ENCODE measurements around the gene PRKCH.

DNA sequence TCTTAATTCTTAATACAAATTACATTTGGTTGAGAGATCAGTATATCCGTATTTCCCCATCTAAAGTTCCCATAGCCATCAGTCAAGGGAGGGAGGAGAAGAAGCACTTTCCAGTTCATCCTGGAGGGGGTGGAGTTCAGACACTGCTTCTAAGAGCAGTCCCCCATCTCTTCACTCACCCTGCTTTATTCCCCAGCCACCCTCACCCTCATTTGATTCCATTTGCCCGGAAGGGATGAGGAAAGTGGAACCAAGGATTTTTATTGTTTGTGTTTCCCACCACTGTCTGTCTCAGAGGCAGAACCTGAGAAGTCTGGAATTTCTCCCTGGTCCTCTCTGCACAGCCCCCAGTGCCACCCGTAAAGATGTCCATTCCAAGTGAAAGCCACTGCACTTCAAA, 239.7 kb downstream of the PRKCH start:
- TF ChIP-seq, protein P1, sequence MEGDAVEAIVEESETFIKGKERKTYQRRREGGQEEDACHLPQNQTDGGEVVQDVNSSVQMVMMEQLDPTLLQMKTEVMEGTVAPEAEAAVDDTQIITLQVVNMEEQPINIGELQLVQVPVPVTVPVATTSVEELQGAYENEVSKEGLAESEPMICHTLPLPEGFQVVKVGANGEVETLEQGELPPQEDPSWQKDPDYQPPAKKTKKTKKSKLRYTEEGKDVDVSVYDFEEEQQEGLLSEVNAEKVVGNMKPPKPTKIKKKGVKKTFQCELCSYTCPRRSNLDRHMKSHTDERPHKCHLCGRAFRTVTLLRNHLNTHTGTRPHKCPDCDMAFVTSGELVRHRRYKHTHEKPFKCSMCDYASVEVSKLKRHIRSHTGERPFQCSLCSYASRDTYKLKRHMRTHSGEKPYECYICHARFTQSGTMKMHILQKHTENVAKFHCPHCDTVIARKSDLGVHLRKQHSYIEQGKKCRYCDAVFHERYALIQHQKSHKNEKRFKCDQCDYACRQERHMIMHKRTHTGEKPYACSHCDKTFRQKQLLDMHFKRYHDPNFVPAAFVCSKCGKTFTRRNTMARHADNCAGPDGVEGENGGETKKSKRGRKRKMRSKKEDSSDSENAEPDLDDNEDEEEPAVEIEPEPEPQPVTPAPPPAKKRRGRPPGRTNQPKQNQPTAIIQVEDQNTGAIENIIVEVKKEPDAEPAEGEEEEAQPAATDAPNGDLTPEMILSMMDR (conservative IDR thresholded peaks at IDR 0.05; ENCODE audit: low read depth, low read length), result peak; percentile 53
- no peak for TF ChIP-seq EZH2 (IDR thresholded peaks at IDR 0.05; ENCODE audit: low read length, unreplicated experiment)
